ENCODE measurements around the gene NUP210L. TPM values are rescaled to one million over a fixed set of nuclear protein-coding genes. Genes with fewer than 3 reads are reported as not detected.

Gene NUP210L
- total RNA-seq, 6 experiments from 2014 or later = not detected

DNA sequence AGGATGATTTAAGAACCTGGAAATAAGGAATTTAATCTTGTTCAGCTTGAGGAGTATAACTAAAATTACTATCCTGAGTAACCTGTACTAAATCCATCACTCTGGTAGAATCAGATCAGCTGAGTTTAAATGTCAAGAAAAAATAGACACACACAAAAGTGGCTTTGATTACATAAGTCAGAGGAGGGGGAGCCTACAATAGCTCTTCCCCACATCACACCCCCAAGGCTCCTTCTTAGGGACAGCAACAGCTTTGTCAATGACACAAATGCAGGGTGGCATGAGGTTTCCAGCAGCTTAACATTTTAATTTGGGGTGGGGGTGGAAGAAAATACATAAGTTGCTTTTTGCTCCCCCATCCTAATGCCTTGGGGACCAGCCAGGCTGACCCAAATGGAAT, 12.6 kb upstream of the NUP210L start:
- Mint-ChIP-seq H3K9me3 (no peaks in the 10 kb centered on the region), H3K27me3 (ENCODE audit: insufficient read depth) (no peaks in the 10 kb centered on the region; the same call in 1 of the 2 replicates), H3K36me3 (ENCODE audit: low read depth) (peaks cover 75% of the 10 kb centered on the region), H3K27ac (no peak overlapping the region; the same call in 1 of the 2 replicates), H3K4me1 (ENCODE audit: low read depth) (peaks cover 21% of the 10 kb centered on the region), H3K4me3 (no peak overlapping the region)
- no peak for DNase-seq
- TF ChIP-seq, protein P1, sequence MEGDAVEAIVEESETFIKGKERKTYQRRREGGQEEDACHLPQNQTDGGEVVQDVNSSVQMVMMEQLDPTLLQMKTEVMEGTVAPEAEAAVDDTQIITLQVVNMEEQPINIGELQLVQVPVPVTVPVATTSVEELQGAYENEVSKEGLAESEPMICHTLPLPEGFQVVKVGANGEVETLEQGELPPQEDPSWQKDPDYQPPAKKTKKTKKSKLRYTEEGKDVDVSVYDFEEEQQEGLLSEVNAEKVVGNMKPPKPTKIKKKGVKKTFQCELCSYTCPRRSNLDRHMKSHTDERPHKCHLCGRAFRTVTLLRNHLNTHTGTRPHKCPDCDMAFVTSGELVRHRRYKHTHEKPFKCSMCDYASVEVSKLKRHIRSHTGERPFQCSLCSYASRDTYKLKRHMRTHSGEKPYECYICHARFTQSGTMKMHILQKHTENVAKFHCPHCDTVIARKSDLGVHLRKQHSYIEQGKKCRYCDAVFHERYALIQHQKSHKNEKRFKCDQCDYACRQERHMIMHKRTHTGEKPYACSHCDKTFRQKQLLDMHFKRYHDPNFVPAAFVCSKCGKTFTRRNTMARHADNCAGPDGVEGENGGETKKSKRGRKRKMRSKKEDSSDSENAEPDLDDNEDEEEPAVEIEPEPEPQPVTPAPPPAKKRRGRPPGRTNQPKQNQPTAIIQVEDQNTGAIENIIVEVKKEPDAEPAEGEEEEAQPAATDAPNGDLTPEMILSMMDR (IDR thresholded peaks at IDR 0.05) = no peak

DNA sequence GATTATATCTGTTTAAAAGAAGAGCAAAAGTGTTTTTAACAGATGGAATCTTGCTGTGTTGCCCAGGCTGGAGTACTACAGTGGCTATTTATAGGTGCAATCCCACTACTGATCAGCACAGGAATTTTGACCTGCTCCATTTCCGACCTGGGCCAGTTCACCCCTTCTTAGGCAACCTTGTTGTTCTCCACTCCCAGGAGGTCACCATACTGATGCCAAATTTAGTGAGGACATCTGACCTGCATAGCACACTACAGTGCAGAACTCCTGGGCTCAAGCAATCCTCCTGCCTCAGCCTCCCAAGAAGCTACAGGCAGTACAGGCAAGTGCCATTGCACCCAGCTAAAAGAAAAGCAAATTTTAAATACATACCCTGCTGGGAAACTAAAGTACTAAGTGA, 11.3 kb upstream of the NUP210L start:
- no peak overlapping the region for H3K4me3 Mint-ChIP-seq
- H3K27ac Mint-ChIP-seq = no peak overlapping the region
- H3K9me3 Mint-ChIP-seq = no peaks in the 10 kb centered on the region
- no peaks in the 10 kb centered on the region; the same call in 1 of the 2 replicates for H3K27me3 Mint-ChIP-seq (ENCODE audit: insufficient read depth)
- DNase-seq = no peak
- TF ChIP-seq, protein P1 (IDR thresholded peaks at IDR 0.05) = no peak
- H3K36me3 Mint-ChIP-seq (ENCODE audit: low read depth) = peaks cover 65% of the 10 kb centered on the region
- H3K4me1 Mint-ChIP-seq (ENCODE audit: low read depth) = peaks cover 9% of the 10 kb centered on the region

DNA sequence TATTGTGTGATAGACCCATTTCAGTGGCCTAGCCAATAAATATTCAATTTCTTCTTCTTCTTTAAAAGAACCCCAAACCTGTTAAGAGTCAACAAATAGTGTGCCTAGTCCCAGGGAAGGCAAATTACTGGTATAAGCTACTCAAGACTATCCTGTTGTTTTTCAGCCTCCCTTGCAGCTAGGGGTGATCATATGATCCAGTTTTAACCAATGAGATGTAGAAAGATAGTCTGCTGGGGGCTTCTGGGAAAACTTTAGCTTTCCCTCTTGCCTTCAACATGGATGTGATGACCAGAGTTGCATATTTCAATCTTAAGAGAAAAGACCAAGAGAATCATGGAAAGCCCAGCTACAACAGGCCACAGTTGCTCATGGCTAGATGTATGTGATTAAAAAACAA, 4.7 kb upstream of the NUP210L start:
- TF ChIP-seq, protein P1 (IDR thresholded peaks at IDR 0.05) = no peak
- DNase-seq = no peak
- Mint-ChIP-seq H3K36me3 (ENCODE audit: low read depth) (peaks cover 70% of the 10 kb centered on the region), H3K4me1 (ENCODE audit: low read depth) (peaks cover 28% of the 10 kb centered on the region), H3K27ac (no peak overlapping the region), H3K27me3 (ENCODE audit: insufficient read depth) (no peaks in the 10 kb centered on the region; the same call in 1 of the 2 replicates), H3K4me3 (no peak overlapping the region), H3K9me3 (no peaks in the 10 kb centered on the region)

DNA sequence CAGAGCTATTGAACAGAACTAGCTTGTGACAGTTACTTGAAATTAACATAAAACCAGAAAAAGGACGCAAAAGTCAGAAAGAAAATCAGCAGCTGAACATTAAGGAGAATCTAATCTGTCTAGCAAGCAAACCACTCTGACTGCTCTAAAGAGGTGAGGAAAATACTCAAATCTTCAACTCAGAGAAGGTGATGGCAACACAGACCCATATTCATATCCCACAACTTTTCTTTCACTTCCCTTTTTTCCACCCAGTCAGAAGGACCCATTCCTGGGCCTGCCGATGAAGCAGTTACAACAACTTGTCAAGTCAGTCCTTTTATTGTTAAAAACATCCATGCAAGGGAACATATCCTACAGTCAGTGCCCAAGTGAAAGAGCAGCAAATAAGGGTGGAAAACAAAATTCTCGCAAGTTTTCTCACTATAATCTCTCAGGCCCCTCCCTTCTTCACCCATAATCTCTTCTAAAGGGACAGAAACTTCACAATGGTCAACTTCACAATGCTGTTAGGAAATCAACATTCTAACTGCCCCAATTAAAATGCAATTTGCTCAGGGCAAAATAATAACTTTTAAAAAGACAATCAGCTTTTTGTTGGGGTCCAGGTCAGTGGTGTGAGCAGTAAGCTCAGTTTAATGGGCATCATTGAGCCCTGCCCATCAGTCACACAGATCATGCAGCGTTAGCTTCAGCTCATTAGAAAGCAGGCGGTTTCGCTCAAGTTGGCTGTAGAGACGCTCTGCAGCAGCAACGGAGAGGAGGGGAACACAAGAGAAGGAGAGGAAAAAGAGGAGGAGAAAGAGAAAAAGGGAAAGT, 3.6 kb upstream of the NUP210L start:
- TF ChIP-seq, protein P1 (IDR thresholded peaks at IDR 0.05) = no peak
- DNase-seq = no peak
- peaks cover 64% of the 10 kb centered on the region for H3K36me3 Mint-ChIP-seq (ENCODE audit: low read depth)
- H3K9me3 Mint-ChIP-seq = no peaks in the 10 kb centered on the region
- peak overlapping the region; percentile 25 for H3K27ac Mint-ChIP-seq
- peaks cover 34% of the 10 kb centered on the region for H3K4me1 Mint-ChIP-seq (ENCODE audit: low read depth)
- no peak overlapping the region for H3K4me3 Mint-ChIP-seq
- no peaks in the 10 kb centered on the region; the same call in 1 of the 2 replicates for H3K27me3 Mint-ChIP-seq (ENCODE audit: insufficient read depth)

DNA sequence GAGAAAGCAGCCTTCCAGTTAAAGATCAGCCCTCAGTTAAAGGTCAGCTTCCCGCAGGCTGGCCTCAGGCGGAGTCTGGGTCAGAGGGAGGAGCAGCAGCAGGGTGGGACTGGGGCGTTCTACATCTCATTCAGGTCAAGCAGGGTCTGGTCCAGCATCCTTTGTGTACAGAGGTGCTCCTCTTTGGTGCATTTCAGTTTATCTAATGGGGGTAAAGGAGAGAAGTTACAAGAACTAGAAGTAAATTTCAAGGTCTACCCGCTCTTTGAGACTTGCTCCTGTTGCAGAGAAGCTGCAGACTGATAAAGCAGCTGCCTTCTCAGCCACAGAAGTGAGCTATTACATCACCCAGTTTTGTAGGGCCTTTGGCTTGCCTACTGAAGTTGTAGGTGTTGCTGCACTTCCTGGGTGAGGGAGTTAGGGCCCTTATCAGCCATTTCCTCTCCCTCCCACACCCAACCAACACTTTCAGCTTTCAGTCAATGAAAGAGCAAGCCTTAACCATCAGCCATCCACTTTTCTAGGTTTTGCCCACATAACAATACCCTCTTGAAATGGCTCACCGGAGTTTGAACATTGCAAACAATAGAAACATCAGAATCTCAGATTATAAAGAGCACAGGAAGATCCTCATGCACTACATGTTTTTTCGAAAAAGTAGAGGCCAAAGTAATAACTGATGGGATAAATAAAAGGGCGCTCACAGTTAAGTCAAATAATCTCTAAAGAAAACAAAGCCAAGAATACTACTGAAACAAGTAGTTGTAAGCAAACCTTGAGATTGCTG, 2.8 kb upstream of the NUP210L start:
- DNase-seq = no peak
- Mint-ChIP-seq H3K27me3 (ENCODE audit: insufficient read depth) (no peaks in the 10 kb centered on the region; the same call in 1 of the 2 replicates), H3K36me3 (ENCODE audit: low read depth) (peaks cover 56% of the 10 kb centered on the region), H3K9me3 (no peaks in the 10 kb centered on the region), H3K4me1 (ENCODE audit: low read depth) (peaks cover 34% of the 10 kb centered on the region), H3K4me3 (no peak overlapping the region), H3K27ac (peak overlapping the region; percentile 25)
- TF ChIP-seq, protein P1 (IDR thresholded peaks at IDR 0.05) = no peak

Data from HFFc6 (cell line).